H1 (cell line): ENCODE results near the gene ZNF521. TPM values are rescaled to one million over a fixed set of nuclear protein-coding genes. Genes with fewer than 3 reads are reported as not detected.
A peak's percentile ranks its signal among the peaks of the same experiment; 100 is the strongest.

ENCODE experiments used
- CTCF ChIA-PET: fragments of 300-600 bp; sonication (Branson Sonifier 250); formaldehyde crosslinking; loops from one replicate; lab custom pipeline; 2021; ENCODE audit not compliant: partially characterized antibody; lab: Charles Lee
- POLR2A ChIA-PET: fragments of 300-600 bp; sonication (Branson Sonifier 250); formaldehyde crosslinking; loops from one replicate; lab custom pipeline; 2021; ENCODE audit warnings: inconsistent platforms; ENCODE audit not compliant: partially characterized antibody; lab: Charles Lee
- DNase-seq, 2 experiments: peaks; one replicate each; pipeline versions ENCODE4 v3.0.0 to v3.0.0-alpha.2; 2010 to 2022; ENCODE audit warnings: low spot score in 2 of 2, low read depth in 1 of 2, mixed read lengths in 1 of 2
- FAIRE-seq: peaks from 2 replicates; lab custom pipeline; 2011; peaks lifted over from hg19 to GRCh38; lab: Jason Lieb, UNC
- H2AFZ ChIP-seq: 2 replicates; pipeline ENCODE4 v1.8.1; 2012; ENCODE audit warnings: low read length, inconsistent platforms
- H2AK5ac ChIP-seq: 2 replicates; pipeline ENCODE4 v1.6.1; 2013; ENCODE audit warnings: low read depth, low read length
- H2BK120ac ChIP-seq: replicated peaks from 2 replicates; pipeline ENCODE3; 2013; ENCODE audit warnings: low read depth, low read length, inconsistent platforms
- H2BK12ac ChIP-seq: 2 replicates; pipeline ENCODE4 v1.6.1; 2013; ENCODE audit warnings: low read depth, low read length
- H2BK15ac ChIP-seq: 2 replicates; pipeline ENCODE4 v1.6.1; 2013; ENCODE audit warnings: low read length
- H2BK20ac ChIP-seq: 2 replicates; pipeline ENCODE4 v1.6.1; 2013; ENCODE audit warnings: low read length
- H2BK5ac ChIP-seq: 2 replicates; pipeline ENCODE4 v1.6.1; 2013; ENCODE audit warnings: low read depth, low read length
- H3K14ac ChIP-seq: 2 replicates; pipeline ENCODE4 v1.6.1; 2013; ENCODE audit warnings: inconsistent platforms; ENCODE audit not compliant: insufficient read length
- H3K18ac ChIP-seq: 2 replicates; pipeline ENCODE4 v1.6.1; 2013; ENCODE audit warnings: low read length; ENCODE audit errors: extremely low read depth
- H3K23ac ChIP-seq: 2 replicates; pipeline ENCODE4 v1.6.1; 2013; ENCODE audit warnings: inconsistent platforms; ENCODE audit not compliant: insufficient read length
- H3K23me2 ChIP-seq: 2 replicates; pipeline ENCODE4 v1.6.1; 2013; ENCODE audit warnings: low read depth, low read length
- H3K27ac ChIP-seq: 2 replicates; pipeline ENCODE4 v1.6.1; 2011; ENCODE audit warnings: low read depth, low read length, inconsistent platforms
- H3K27me3 ChIP-seq, 4 experiments: replicated peaks in 1 of 4; 1 replicate in 1 of 4; 2 replicates in 3 of 4; pipeline versions ENCODE4 v1.6.1 to v1.8.1; 2011 to 2013; ENCODE audit warnings: low read length in 3 of 4, mild to moderate bottlenecking in 3 of 4, inconsistent platforms in 2 of 4, mixed read lengths in 2 of 4, moderate library complexity in 1 of 4; ENCODE audit not compliant: control insufficient read depth in 3 of 4, insufficient read depth in 3 of 4; ENCODE audit errors: extremely low read depth in 1 of 4
- H3K36me3 ChIP-seq, 4 experiments: 2 replicates each; pipeline versions ENCODE4 v1.6.1 to v1.8.1; 2011 to 2013; ENCODE audit warnings: mild to moderate bottlenecking in 4 of 4, low read length in 3 of 4, moderate library complexity in 2 of 4, control low read depth in 1 of 4, inconsistent platforms in 1 of 4; ENCODE audit not compliant: insufficient read depth in 4 of 4, control insufficient read depth in 2 of 4
- H3K4ac ChIP-seq: replicated peaks from 2 replicates; pipeline ENCODE3; 2013; ENCODE audit warnings: low read length, low read depth, mixed read lengths, inconsistent platforms; ENCODE audit not compliant: insufficient read length
- H3K4me1 ChIP-seq, 4 experiments: replicated peaks in 1 of 4; 1 replicate in 1 of 4; 2 replicates in 3 of 4; pipeline versions ENCODE4 v1.6.1 to v1.8.1; 2011 to 2013; ENCODE audit warnings: low read length in 3 of 4, inconsistent platforms in 2 of 4, mixed read lengths in 1 of 4; ENCODE audit not compliant: insufficient read depth in 4 of 4, control insufficient read depth in 3 of 4
- H3K4me2 ChIP-seq, 2 experiments: 2 replicates each; pipeline versions ENCODE4 v1.6.1 to v1.8.1; 2011 to 2013; ENCODE audit warnings: low read depth in 2 of 2, low read length in 2 of 2, control low read depth in 1 of 2, inconsistent platforms in 1 of 2, mild to moderate bottlenecking in 1 of 2; ENCODE audit not compliant: insufficient read depth in 1 of 2
- H3K4me3 ChIP-seq, 4 experiments: fragments of 200-600, 300-600 bp in 1 of 4; sonication (generic), shearing (Covaris generic), sonication (Bioruptor Twin) in 1 of 4; 2 replicates each; pipeline versions ENCODE4 v1.5.1 to v1.8.1; 2011 to 2016; ENCODE audit warnings: low read length in 4 of 4, low read depth in 3 of 4, control low read depth in 2 of 4, inconsistent platforms in 2 of 4, mild to moderate bottlenecking in 2 of 4, mixed read lengths in 1 of 4, moderate library complexity in 1 of 4; ENCODE audit not compliant: insufficient read depth in 2 of 4; ENCODE audit errors: extremely low read depth in 1 of 4
- H3K56ac ChIP-seq: replicated peaks from 2 replicates; pipeline ENCODE3; 2013; ENCODE audit warnings: low read depth, mild to moderate bottlenecking, mixed read lengths, low read length, inconsistent platforms; ENCODE audit not compliant: insufficient read length
- H3K79me1 ChIP-seq: 2 replicates; pipeline ENCODE4 v1.6.1; 2013; ENCODE audit warnings: low read depth, low read length, control low read depth
- H3K79me2 ChIP-seq, 2 experiments: 2 replicates each; pipeline versions ENCODE4 v1.6.1 to v1.8.1; 2012 to 2013; ENCODE audit warnings: low read length in 2 of 2, mild to moderate bottlenecking in 2 of 2, inconsistent platforms in 1 of 2; ENCODE audit not compliant: insufficient read depth in 2 of 2, control insufficient read depth in 1 of 2
- H3K9ac ChIP-seq, 4 experiments: replicated peaks in 1 of 4; 1 replicate in 1 of 4; 2 replicates in 3 of 4; pipeline versions ENCODE4 v1.6.1 to v1.8.1; 2011 to 2013; ENCODE audit warnings: low read depth in 3 of 4, low read length in 3 of 4, control low read depth in 2 of 4, mild to moderate bottlenecking in 2 of 4, moderate library complexity in 2 of 4, inconsistent platforms in 1 of 4; ENCODE audit errors: extremely low read depth in 1 of 4
- H3K9me3 ChIP-seq, 2 experiments: 2 replicates each; pipeline versions ENCODE4 v1.6.1 to v1.8.1; 2012 to 2013; ENCODE audit warnings: mild to moderate bottlenecking in 2 of 2, moderate library complexity in 2 of 2, control low read depth in 1 of 2, inconsistent platforms in 1 of 2, low read depth in 1 of 2, low read length in 1 of 2, mixed read lengths in 1 of 2; ENCODE audit not compliant: insufficient read depth in 2 of 2
- H4K20me1 ChIP-seq, 2 experiments: replicated peaks in 1 of 2; 2 replicates each; pipeline versions ENCODE3 to v1.8.1; 2011 to 2013; ENCODE audit warnings: inconsistent platforms in 2 of 2, low read length in 2 of 2, mild to moderate bottlenecking in 1 of 2; ENCODE audit not compliant: insufficient read depth in 2 of 2, control insufficient read depth in 1 of 2
- H4K5ac ChIP-seq: 2 replicates; pipeline ENCODE4 v1.6.1; 2013; ENCODE audit warnings: low read length, low read depth, mixed read lengths, inconsistent platforms; ENCODE audit not compliant: insufficient read length
- H4K8ac ChIP-seq: 2 replicates; pipeline ENCODE4 v1.8.0; 2013; ENCODE audit warnings: mild to moderate bottlenecking, moderate library complexity, low read length, inconsistent platforms; ENCODE audit not compliant: insufficient read depth; ENCODE audit errors: extremely low read depth
- H4K91ac ChIP-seq: replicated peaks from 2 replicates; pipeline ENCODE3; 2013; ENCODE audit warnings: low read length, mixed read lengths, inconsistent platforms; ENCODE audit not compliant: insufficient read length
- ASH2L ChIP-seq: fragments of 200-600, 300-600 bp; sonication (generic); IDR thresholded peaks from one replicate; pipeline ENCODE4 v1.7.1; 2017; ENCODE audit warnings: low read length
- KDM4A ChIP-seq: IDR thresholded peaks from one replicate; pipeline ENCODE4 v1.7.1; 2012; ENCODE audit warnings: low read depth, mild to moderate bottlenecking, moderate library complexity, low read length, inconsistent platforms; ENCODE audit not compliant: severe bottlenecking
- PHF8 ChIP-seq: fragments of 200-600 bp; sonication (generic); conservative IDR thresholded peaks from 2 replicates; pipeline ENCODE4 v1.7.1; 2012; ENCODE audit warnings: low read depth, mild to moderate bottlenecking, inconsistent platforms, low read length, moderate library complexity
- POLR2A ChIP-seq, 2 experiments: IDR thresholded peaks; 1 replicate in 1 of 2; 2 replicates in 1 of 2; pipeline ENCODE4 v1.6.1; 2011; ENCODE audit warnings: low read depth in 2 of 2, low read length in 2 of 2, mild to moderate bottlenecking in 2 of 2; ENCODE audit errors: control extremely low read depth in 1 of 2
- RBBP5 ChIP-seq: IDR thresholded peaks from 2 replicates; pipeline ENCODE4 v1.7.1; 2012; ENCODE audit warnings: low read depth, mild to moderate bottlenecking, inconsistent platforms, low read length, moderate library complexity, borderline replicate concordance
- SIN3A ChIP-seq, 2 experiments: IDR thresholded peaks in 1 of 2; conservative IDR thresholded peaks in 1 of 2; 2 replicates each; pipeline ENCODE4 v1.6.1; 2011 to 2012; ENCODE audit warnings: low read length in 2 of 2, improper control_type of control experiment in 1 of 2, low read depth in 1 of 2, mild to moderate bottlenecking in 1 of 2
- TAF1 ChIP-seq: IDR thresholded peaks from 2 replicates; pipeline ENCODE4 v1.6.1; 2011; ENCODE audit warnings: mild to moderate bottlenecking, low read depth, low read length
- ZNF274 ChIP-seq: IDR thresholded peaks from 2 replicates; pipeline ENCODE4 v1.7.0; 2012; ENCODE audit warnings: low read length, borderline replicate concordance; ENCODE audit errors: extremely low read depth
- WGBS, 2 experiments: shearing (Covaris generic) in 1 of 2; methylation state at CpG; one replicate each; pipeline versions ENCODE4 v1.1.6 to v1.1.7; 2013 to 2015; ENCODE audit warnings: low lambda C conversion rate in 2 of 2, mixed read lengths in 2 of 2, inconsistent platforms in 1 of 2, low coverage in 1 of 2, missing lambda C conversion rate in 1 of 2; ENCODE audit not compliant: insufficient replicate concordance in 2 of 2, insufficient coverage in 1 of 2, insufficient read length in 1 of 2; ENCODE audit errors: extremely low coverage in 1 of 2, missing lambda C conversion rate in 1 of 2; 5-methylcytosine and 5-hydroxymethylcytosine counted together
- polyA plus RNA-seq, 7 experiments: library from polyadenylated mRNA; depleted of rRNA in 3 of 7; stranded (reverse) in 5 of 7; unstranded in 2 of 7; fragments of >200 nt in 5 of 7; fragments of 200-250 nt in 2 of 7; gene quantifications; 1 replicate in 5 of 7; 2 replicates in 1 of 7; 4 replicates in 1 of 7; pipeline versions ENCODE4 v1.2.1 to v1.2.3, GENCODE V29; 2011 to 2013; ENCODE audit warnings: missing spikeins in 2 of 7, mixed read lengths in 2 of 7
- total RNA-seq: library from RNA; stranded (reverse); fragmentation: NEBNext Ultra II Directional; extraction: Animal tissue kit (Norgen Biotek cat#: 25700); gene quantifications from 2 replicates; pipeline ENCODE4 v1.2.1, GENCODE V29; 2021
- TF ChIP-seq, protein P1 (sequence below): IDR thresholded peaks from 2 replicates; pipeline ENCODE4 v1.6.1; 2012; ENCODE audit warnings: inconsistent platforms

The ZNF521 gene
- total and polyA plus RNA-seq, 2 of the 8 experiments (the other 6 are each of a cell fraction or from before 2014, with no cell fraction given): 9.5 to 15.8 TPM

DNA sequence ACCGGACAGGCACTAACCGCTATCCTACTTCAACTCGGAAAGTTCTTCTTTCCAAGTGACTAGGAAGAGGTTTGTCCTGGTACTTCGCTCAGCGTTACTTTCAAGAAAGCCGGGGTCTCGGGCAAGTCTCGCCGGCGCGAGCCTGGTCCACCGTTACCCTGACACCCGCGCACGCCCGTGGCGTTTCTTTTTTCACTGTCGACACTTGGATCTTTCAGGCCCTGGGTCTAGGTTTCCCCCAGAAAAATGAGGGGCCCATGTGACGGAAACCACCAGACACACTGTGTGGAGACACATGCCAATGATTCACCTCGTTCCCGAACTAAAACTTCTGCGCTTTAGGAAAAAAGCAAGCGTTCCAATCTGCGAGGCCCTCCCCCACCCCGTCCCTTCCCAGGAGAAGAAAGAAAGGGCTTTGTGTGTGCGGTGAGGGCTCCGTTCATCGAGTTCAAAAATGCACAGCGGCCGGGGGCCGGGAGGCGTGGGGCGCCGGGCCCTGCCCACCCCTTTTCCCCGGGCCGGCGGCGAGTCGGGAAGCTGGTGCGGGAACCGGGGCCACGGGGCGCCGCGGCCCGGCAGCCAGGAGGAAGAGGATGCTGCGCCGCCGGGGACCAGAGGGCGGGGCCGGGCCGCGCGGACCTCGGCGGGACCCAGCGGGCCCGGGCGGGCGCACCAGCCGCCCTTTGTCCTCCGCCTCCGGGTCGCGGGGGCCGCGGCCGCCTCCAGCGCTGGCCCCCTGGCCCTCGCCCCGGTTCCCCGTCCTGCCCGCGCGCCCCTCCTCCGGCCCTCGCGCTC, 2.6 kb downstream of the ZNF521 start:
- H3K56ac ChIP-seq: peak overlapping the region; percentile 61
- H3K9ac ChIP-seq: peak overlapping the region; percentile 60 to 76 (median 74); a peak in 6 of 7 replicates
- no peaks in the 10 kb centered on the region for H3K79me1 ChIP-seq
- H2BK12ac ChIP-seq: no peak overlapping the region
- peaks cover 17% of the 10 kb centered on the region for H3K23me2 ChIP-seq
- no peaks in the 10 kb centered on the region for H3K36me3 ChIP-seq
- no peak overlapping the region for H3K23ac ChIP-seq
- ChIA-PET CTCF (no interaction called here), POLR2A (interaction anchor here (0.6 to 2.0 kb wide), 2 partner anchors 19 to 23 kb away, joined by 3 to 4 read pairs; no protein-coding TSS in a partner anchor)
- H4K20me1 ChIP-seq: peaks cover 0 to 6% of the 10 kb centered on the region in 2 experiments
- peaks cover 2 to 16% (median 9%) of the 10 kb centered on the region in 4 experiments for H3K27me3 ChIP-seq
- H3K27ac ChIP-seq: peak overlapping the region; percentile 14; the same call in 1 of the 2 replicates
- no peak overlapping the region for H3K14ac ChIP-seq
- peak overlapping the region; percentile 85 to 90 for H3K4me2 ChIP-seq
- no peak overlapping the region for H2BK15ac ChIP-seq
- TF ChIP-seq KDM4A (peak; percentile 31), RBBP5 (peak; percentile 40; the same call in 1 of the 2 replicates), ASH2L (no peak), SIN3A (conservative IDR thresholded peaks at IDR 0.05 in 1 of 2, IDR thresholded peaks at IDR 0.05 in 1 of 2; ENCODE audit: low read depth in 1 of 2, low read length in 2 of 2) (peak in 1 of 2 experiments; percentile 61; a peak in 1 of 4 replicates), PHF8 (peak; percentile 37; the same call in 1 of the 2 replicates), POLR2A (IDR thresholded peaks at IDR 0.05; ENCODE audit: control extremely low read depth in 1 of 2, low read depth in 2 of 2, low read length in 2 of 2) (peak; percentile 38 to 58), ZNF274 (no peak), TAF1 (peak; percentile 66; the same call in 1 of the 2 replicates)
- TF ChIP-seq, protein P1, sequence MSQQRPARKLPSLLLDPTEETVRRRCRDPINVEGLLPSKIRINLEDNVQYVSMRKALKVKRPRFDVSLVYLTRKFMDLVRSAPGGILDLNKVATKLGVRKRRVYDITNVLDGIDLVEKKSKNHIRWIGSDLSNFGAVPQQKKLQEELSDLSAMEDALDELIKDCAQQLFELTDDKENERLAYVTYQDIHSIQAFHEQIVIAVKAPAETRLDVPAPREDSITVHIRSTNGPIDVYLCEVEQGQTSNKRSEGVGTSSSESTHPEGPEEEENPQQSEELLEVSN: 0 out of 2 replicates have a peak, but pooled peaks have one; percentile 15
- H2BK120ac ChIP-seq: no peak overlapping the region
- peak overlapping the region; percentile 64 for H4K91ac ChIP-seq
- no peak overlapping the region for H2BK20ac ChIP-seq
- peak overlapping the region; percentile 59; the same call in 1 of the 2 replicates for H2AFZ ChIP-seq
- H3K9me3 ChIP-seq: no peaks in the 10 kb centered on the region
- WGBS, 2 experiments: 2% methylated on average over 29 of the region's 78 CpGs; no CpG with 5 or more reads in 1 of the 2 experiments
- peak overlapping the region; percentile 83; the same call in 1 of the 2 replicates for H4K8ac ChIP-seq
- FAIRE-seq: no peak
- H3K79me2 ChIP-seq: peaks cover 0 to 45% of the 10 kb centered on the region in 2 experiments; a peak in 2 of 4 replicates
- no peak overlapping the region for H2BK5ac ChIP-seq
- H3K4me1 ChIP-seq: no peaks in the 10 kb centered on the region; a peak in 1 of 7 replicates
- no peak overlapping the region for H2AK5ac ChIP-seq
- no peak overlapping the region for H4K5ac ChIP-seq
- H3K4ac ChIP-seq: peak overlapping the region; percentile 46
- peak in 1 of 2 experiments; percentile 77 for DNase-seq
- peak overlapping the region; percentile 85 to 99 (median 94) for H3K4me3 ChIP-seq
- peak overlapping the region; percentile 19; the same call in 1 of the 2 replicates for H3K18ac ChIP-seq
